ENCODE results near the gene ZNF467. TPM values are rescaled to one million over a fixed set of nuclear protein-coding genes. Genes with fewer than 3 reads are reported as not detected.

Gene ZNF467
- total and polyA plus RNA-seq, 2 donors (not counting 3 experiments of a cell fraction or from before 2014, with no cell fraction given): 4.2 to 8.9 TPM

GRCh38 chr7:149723795-149724495 is 49.4 kb downstream of the ZNF467 start:
- no peak for FAIRE-seq
- POLR2A ChIA-PET: no interaction called here
- no TSS peak for BruUV-seq (replicated peaks)
- Histone ChIP-seq H3K4me3 (replicated peaks in 1 of 3; ENCODE audit: insufficient read depth in 1 of 3, low read depth in 1 of 3, low read length in 3 of 3) (no peak overlapping the region), H3K36me3 (ENCODE audit: control insufficient read depth in 2 of 2, extremely low read depth in 1 of 2, insufficient read depth in 2 of 2, low read length in 2 of 2) (peaks cover 0 to 23% of the 10 kb centered on the region in 2 experiments), H3K79me2 (ENCODE audit: control insufficient read depth, insufficient read depth, low read length) (no peaks in the 10 kb centered on the region), H3K9ac (replicated peaks; ENCODE audit: extremely low read depth, insufficient read depth, low read length) (no peak overlapping the region), H3K27ac (ENCODE audit: insufficient read depth, low read depth, low read length) (no peak overlapping the region), H3K9me3 (replicated peaks; ENCODE audit: control insufficient read depth, insufficient read depth, low read length) (no peaks in the 10 kb centered on the region), H4K20me1 (replicated peaks; ENCODE audit: control insufficient read depth, extremely low read depth, insufficient read depth, low read length) (no peaks in the 10 kb centered on the region), H3K9me1 (replicated peaks; ENCODE audit: control insufficient read depth, extremely low read depth, insufficient read depth, low read length) (no peaks in the 10 kb centered on the region), H3K4me2 (ENCODE audit: insufficient read depth, low read length) (no peak overlapping the region), H3K4me1 (ENCODE audit: control insufficient read depth, extremely low read depth, insufficient read depth, low read length) (no peaks in the 10 kb centered on the region), H3K27me3 (ENCODE audit: control insufficient read depth in 2 of 2, insufficient read depth in 2 of 2, low read length in 2 of 2) (no peaks in the 10 kb centered on the region), H2AFZ (ENCODE audit: low read depth, low read length) (no peak overlapping the region)
- intact Hi-C loops (cut with micrococcal nuclease) (no loop called here), dilution Hi-C loops (cut with MboI; ENCODE audit: extremely low pct_ligation_motif_present, low sequenced_read_pairs) (no loop called here)
- TF ChIP-seq MAX (IDR thresholded peaks at IDR 0.05; ENCODE audit: insufficient read depth, insufficient read length): no peak
- no peak for TF ChIP-seq JUN (IDR thresholded peaks at IDR 0.05; ENCODE audit: borderline replicate concordance, insufficient read depth, insufficient read length, low read depth)
- no peak for DNase-seq (ENCODE audit: low read depth, low spot score)
- CTCF ChIA-PET: interaction anchor here (1.2 to 2.6 kb wide), 4 partner anchors 18 to 414 kb away, joined by 3 to 14 read pairs (median 6); no protein-coding TSS in a partner anchor

- Histone ChIP-seq H3K27ac (ENCODE audit: insufficient read depth, low read depth, low read length) (no peak overlapping the region), H3K9me3 (replicated peaks; ENCODE audit: control insufficient read depth, insufficient read depth, low read length) (no peaks in the 10 kb centered on the region), H3K9me1 (replicated peaks; ENCODE audit: control insufficient read depth, extremely low read depth, insufficient read depth, low read length) (no peaks in the 10 kb centered on the region), H3K9ac (replicated peaks; ENCODE audit: extremely low read depth, insufficient read depth, low read length) (no peak overlapping the region), H3K27me3 (ENCODE audit: control insufficient read depth in 2 of 2, insufficient read depth in 2 of 2, low read length in 2 of 2) (no peaks in the 10 kb centered on the region), H3K36me3 (ENCODE audit: control insufficient read depth in 2 of 2, extremely low read depth in 1 of 2, insufficient read depth in 2 of 2, low read length in 2 of 2) (peaks cover 0 to 16% of the 10 kb centered on the region in 2 experiments), H4K20me1 (replicated peaks; ENCODE audit: control insufficient read depth, extremely low read depth, insufficient read depth, low read length) (no peaks in the 10 kb centered on the region), H3K4me3 (replicated peaks in 1 of 3; ENCODE audit: insufficient read depth in 1 of 3, low read depth in 1 of 3, low read length in 3 of 3) (no peak overlapping the region), H3K4me2 (ENCODE audit: insufficient read depth, low read length) (no peak overlapping the region), H2AFZ (ENCODE audit: low read depth, low read length) (no peak overlapping the region), H3K79me2 (ENCODE audit: control insufficient read depth, insufficient read depth, low read length) (no peaks in the 10 kb centered on the region), H3K4me1 (ENCODE audit: control insufficient read depth, extremely low read depth, insufficient read depth, low read length) (no peaks in the 10 kb centered on the region)
- TF ChIP-seq FOS (IDR thresholded peaks at IDR 0.05; ENCODE audit: borderline replicate concordance, insufficient read depth, low read length): no peak
- no peak for TF ChIP-seq POLR2AphosphoS5 (IDR thresholded peaks at IDR 0.05; ENCODE audit: insufficient read depth, low read depth, low read length)
- TF ChIP-seq MAX (IDR thresholded peaks at IDR 0.05; ENCODE audit: insufficient read depth, insufficient read length): no peak
- DNase-seq (ENCODE audit: low read depth, low spot score) (no peak), FAIRE-seq (no peak)
- intact Hi-C loops (cut with micrococcal nuclease): no loop called here
- dilution Hi-C loops (cut with MboI; ENCODE audit: extremely low pct_ligation_motif_present, low sequenced_read_pairs): no loop called here
- BruUV-seq (replicated peaks): no TSS peak
- ChIA-PET CTCF (interaction anchor here (1.2 to 2.6 kb wide), 4 partner anchors 19 to 413 kb away, joined by 3 to 14 read pairs (median 6); no protein-coding TSS in a partner anchor), POLR2A (no interaction called here)
Measured at GRCh38 chr7:149723082-149723767, 50.2 kb downstream of the ZNF467 start.

All from endothelial cell of umbilical vein (primary cell).